Activated CD4-positive, alpha-beta T cell treated with anti-CD3 and anti-CD28 coated beads, Interleukin-2, amount 10 ng/mL, durations not matched to agents 24 days and 14 days (primary cell): ENCODE data around the gene CAMK2B. TPM values are rescaled to one million over a fixed set of nuclear protein-coding genes. Genes with fewer than 3 reads are reported as not detected.

Experiments
- DNase-seq: peaks from one replicate; pipeline ENCODE4 v3.0.0; 2022
- H3K27ac Mint-ChIP-seq: one replicate; pipeline ENCODE4 v1.8.0; 2022; ENCODE audit warnings: mild to moderate bottlenecking, mixed read lengths
- H3K27me3 Mint-ChIP-seq: one replicate; pipeline ENCODE4 v1.8.0; 2022; ENCODE audit warnings: mixed read lengths
- H3K36me3 Mint-ChIP-seq: one replicate; pipeline ENCODE4 v1.8.0; 2022; ENCODE audit warnings: low read depth, mild to moderate bottlenecking, mixed read lengths
- H3K4me1 Mint-ChIP-seq: one replicate; pipeline ENCODE4 v1.8.0; 2021; ENCODE audit warnings: mixed read lengths
- H3K4me3 Mint-ChIP-seq: one replicate; pipeline ENCODE4 v1.8.0; 2022; ENCODE audit warnings: mild to moderate bottlenecking, moderate library complexity, mixed read lengths
- H3K9me3 Mint-ChIP-seq: one replicate; pipeline ENCODE4 v1.8.0; 2021; ENCODE audit warnings: mixed read lengths
- intact Hi-C: fragments of 100-400 bp; cut with micrococcal nuclease; formaldehyde crosslinking; loops from one replicate; pipeline ENCODE4 v1.15.1; 2023
- total RNA-seq: library from RNA; stranded (reverse); gene quantifications from 2 replicates; pipeline ENCODE4 v1.2.3, GENCODE V29; 2022

The CAMK2B gene
- total RNA-seq, 1 donor from 2014 or later: 1.6 TPM

- Mint-ChIP-seq H3K4me1 (peaks cover 14% of the 10 kb centered on the region), H3K36me3 (no peaks in the 10 kb centered on the region), H3K27ac (no peak overlapping the region)
Measured at GRCh38 chr7:44194562-44195145, 130.7 kb downstream of the CAMK2B start.

GRCh38 chr7:44194069-44194468 is 131.3 kb downstream of the CAMK2B start:
- Mint-ChIP-seq H3K36me3 (no peaks in the 10 kb centered on the region), H3K4me3 (no peak overlapping the region), H3K27me3 (peaks cover 4% of the 10 kb centered on the region), H3K27ac (no peak overlapping the region), H3K9me3 (no peaks in the 10 kb centered on the region), H3K4me1 (peaks cover 14% of the 10 kb centered on the region)
- intact Hi-C loops: no loop called here
- no peak for DNase-seq

More at GRCh38 chr7:44194562-44195145, 130.7 kb downstream of the CAMK2B start:
- Mint-ChIP-seq H3K9me3 (no peaks in the 10 kb centered on the region), H3K27me3 (peaks cover 4% of the 10 kb centered on the region), H3K4me3 (no peak overlapping the region)
- no peak for DNase-seq
- intact Hi-C loops: no loop called here

- no peaks in the 10 kb centered on the region for H3K36me3 Mint-ChIP-seq
- DNase-seq: no peak
- H3K27me3 Mint-ChIP-seq: peaks cover 2% of the 10 kb centered on the region
- no peak overlapping the region for H3K4me3 Mint-ChIP-seq
- H3K4me1 Mint-ChIP-seq: peaks cover 14% of the 10 kb centered on the region
- H3K27ac Mint-ChIP-seq: no peak overlapping the region
- intact Hi-C loops: no loop called here
- no peaks in the 10 kb centered on the region for H3K9me3 Mint-ChIP-seq
Measured at GRCh38 chr7:44193011-44193802, 132.2 kb downstream of the CAMK2B start.

GRCh38 chr7:44191171-44191570 is 134.2 kb downstream of the CAMK2B start:
- DNase-seq: no peak
- Mint-ChIP-seq H3K36me3 (no peaks in the 10 kb centered on the region), H3K27me3 (peaks cover 2% of the 10 kb centered on the region), H3K4me3 (no peak overlapping the region), H3K9me3 (no peaks in the 10 kb centered on the region), H3K27ac (no peak overlapping the region), H3K4me1 (peaks cover 10% of the 10 kb centered on the region)
- intact Hi-C loops: no loop called here

GRCh38 chr7:44189993-44190872 is 135.2 kb downstream of the CAMK2B start:
- H3K9me3 Mint-ChIP-seq: no peaks in the 10 kb centered on the region
- intact Hi-C loops: no loop called here
- no peaks in the 10 kb centered on the region for H3K36me3 Mint-ChIP-seq
- H3K27me3 Mint-ChIP-seq: peaks cover 2% of the 10 kb centered on the region
- peaks cover 6% of the 10 kb centered on the region for H3K4me1 Mint-ChIP-seq
- no peak overlapping the region for H3K4me3 Mint-ChIP-seq
- DNase-seq: no peak
- H3K27ac Mint-ChIP-seq: no peak overlapping the region

GRCh38 chr7:44189286-44189992 is 136.0 kb downstream of the CAMK2B start, which contains the start of gene GCK:
TSS of gene GCK (minus strand) at chr7:44189439. CDS start at chr7:44188953, 486 bp downstream.
- Mint-ChIP-seq H3K27ac (no peak within 1 kb of the TSS), H3K27me3 (peaks cover 2% of the 10 kb centered on the region), H3K36me3 (no peaks in the 10 kb centered on the region), H3K9me3 (no peaks in the 10 kb centered on the region), H3K4me1 (peaks cover 6% of the 10 kb centered on the region), H3K4me3 (no peak within 1 kb of the TSS)
- DNase-seq: no peak
- intact Hi-C loops: no loop called here

GRCh38 chr7:44188480-44189225 is 136.7 kb downstream of the CAMK2B start:
- intact Hi-C loops: no loop called here
- Mint-ChIP-seq H3K9me3 (no peaks in the 10 kb centered on the region), H3K4me3 (no peak overlapping the region), H3K36me3 (no peaks in the 10 kb centered on the region), H3K27ac (no peak overlapping the region), H3K4me1 (peaks cover under 1% of the 10 kb centered on the region), H3K27me3 (peaks cover 2% of the 10 kb centered on the region)
- DNase-seq: no peak

GRCh38 chr7:44187636-44188416 is 137.6 kb downstream of the CAMK2B start:
- Mint-ChIP-seq H3K27me3 (peaks cover 4% of the 10 kb centered on the region), H3K36me3 (no peaks in the 10 kb centered on the region), H3K27ac (no peak overlapping the region), H3K9me3 (no peaks in the 10 kb centered on the region), H3K4me3 (no peak overlapping the region), H3K4me1 (no peaks in the 10 kb centered on the region)
- no peak for DNase-seq
- intact Hi-C loops: no loop called here

- peaks cover 8% of the 10 kb centered on the region for H3K9me3 Mint-ChIP-seq
- peaks cover 2% of the 10 kb centered on the region for H3K27me3 Mint-ChIP-seq
- no peak overlapping the region for H3K27ac Mint-ChIP-seq
- no peak for DNase-seq
- no peak overlapping the region for H3K4me3 Mint-ChIP-seq
- intact Hi-C loops: no loop called here
- no peaks in the 10 kb centered on the region for H3K4me1 Mint-ChIP-seq
- H3K36me3 Mint-ChIP-seq: no peaks in the 10 kb centered on the region
Measured at GRCh38 chr7:44186736-44187135, 138.7 kb downstream of the CAMK2B start.

- Mint-ChIP-seq H3K4me3 (no peak overlapping the region), H3K27ac (no peak overlapping the region), H3K9me3 (peaks cover 8% of the 10 kb centered on the region), H3K4me1 (no peaks in the 10 kb centered on the region), H3K36me3 (no peaks in the 10 kb centered on the region), H3K27me3 (peaks cover 2% of the 10 kb centered on the region)
- intact Hi-C loops: no loop called here
- DNase-seq: no peak
Measured at GRCh38 chr7:44185729-44186128, 139.7 kb downstream of the CAMK2B start.

GRCh38 chr7:44184873-44185446 is 140.4 kb downstream of the CAMK2B start:
- Mint-ChIP-seq H3K27ac (no peak overlapping the region), H3K27me3 (peaks cover 2% of the 10 kb centered on the region), H3K9me3 (peaks cover 8% of the 10 kb centered on the region), H3K4me3 (no peak overlapping the region), H3K36me3 (no peaks in the 10 kb centered on the region), H3K4me1 (no peaks in the 10 kb centered on the region)
- intact Hi-C loops: no loop called here
- no peak for DNase-seq

GRCh38 chr7:44184206-44184872 is 141.1 kb downstream of the CAMK2B start:
- Mint-ChIP-seq H3K4me1 (no peaks in the 10 kb centered on the region), H3K27me3 (peaks cover 2% of the 10 kb centered on the region), H3K36me3 (no peaks in the 10 kb centered on the region), H3K27ac (no peak overlapping the region), H3K9me3 (peaks cover 8% of the 10 kb centered on the region), H3K4me3 (no peak overlapping the region)
- intact Hi-C loops: no loop called here
- no peak for DNase-seq
